Neuron (in vitro differentiated cells): ENCODE results near the gene MDP1.
"Not testable (repeated sequence)": the region's sequence is repeated elsewhere in the genome, so short reads cannot be mapped to it uniquely, and the experiment has no call there.

Experiments used
- H2AFZ ChIP-seq: one replicate; pipeline ENCODE4 v1.6.1; 2013; ENCODE audit warnings: low read depth, mild to moderate bottlenecking, inconsistent platforms, low read length, moderate library complexity
- H3K27me3 ChIP-seq: one replicate; pipeline ENCODE4 v1.6.1; 2013; ENCODE audit warnings: low read length; ENCODE audit not compliant: insufficient read depth
- H3K36me3 ChIP-seq: one replicate; pipeline ENCODE4 v1.6.1; 2013; ENCODE audit warnings: low read length; ENCODE audit not compliant: insufficient read depth
- H3K4me1 ChIP-seq: one replicate; pipeline ENCODE4 v1.6.1; 2013; ENCODE audit warnings: low read length; ENCODE audit not compliant: insufficient read depth
- H3K4me3 ChIP-seq: 2 replicates; pipeline ENCODE4 v1.5.1; 2013; ENCODE audit warnings: mild to moderate bottlenecking, low read length, moderate library complexity
- H3K9me3 ChIP-seq: one replicate; pipeline ENCODE4 v1.6.1; 2013; ENCODE audit warnings: low read length

MDP1 gene

GRCh38 chr14:24232121-24232644, 16.3 kb upstream of the MDP1 start, which contains the start of gene NEDD8:
NEDD8 (minus strand) TSS chr14:24232367; CDS start chr14:24232267, 100 bp downstream.
- no peaks in the 10 kb centered on the region for H3K9me3 ChIP-seq
- peak within 1 kb of the TSS; percentile 67 for H3K4me3 ChIP-seq
- no peaks in the 10 kb centered on the region for H3K27me3 ChIP-seq
- peak within 1 kb of the TSS; percentile 23 for H2AFZ ChIP-seq
- H3K36me3 ChIP-seq = peaks cover 29% of the 10 kb centered on the region
- H3K4me1 ChIP-seq = peaks cover 22% of the 10 kb centered on the region

- H3K4me1 ChIP-seq = peaks cover 22% of the 10 kb centered on the region
- no peaks in the 10 kb centered on the region for H3K27me3 ChIP-seq
- H2AFZ ChIP-seq = peak overlapping the region; percentile 23
- peak overlapping the region; percentile 67 for H3K4me3 ChIP-seq
- H3K9me3 ChIP-seq = no peaks in the 10 kb centered on the region
- H3K36me3 ChIP-seq = peaks cover 24% of the 10 kb centered on the region
These were observed 15.6 kb upstream of the MDP1 start for GRCh38 chr14:24231263-24232120.

- H3K27me3 ChIP-seq = no peaks in the 10 kb centered on the region
- no peak overlapping the region for H3K4me3 ChIP-seq
- peaks cover 20% of the 10 kb centered on the region for H3K4me1 ChIP-seq
- no peaks in the 10 kb centered on the region for H3K9me3 ChIP-seq
- no peak overlapping the region for H2AFZ ChIP-seq
- H3K36me3 ChIP-seq = peaks cover 10% of the 10 kb centered on the region
These were observed 13.0 kb upstream of the MDP1 start for GRCh38 chr14:24228902-24229301.

DNA sequence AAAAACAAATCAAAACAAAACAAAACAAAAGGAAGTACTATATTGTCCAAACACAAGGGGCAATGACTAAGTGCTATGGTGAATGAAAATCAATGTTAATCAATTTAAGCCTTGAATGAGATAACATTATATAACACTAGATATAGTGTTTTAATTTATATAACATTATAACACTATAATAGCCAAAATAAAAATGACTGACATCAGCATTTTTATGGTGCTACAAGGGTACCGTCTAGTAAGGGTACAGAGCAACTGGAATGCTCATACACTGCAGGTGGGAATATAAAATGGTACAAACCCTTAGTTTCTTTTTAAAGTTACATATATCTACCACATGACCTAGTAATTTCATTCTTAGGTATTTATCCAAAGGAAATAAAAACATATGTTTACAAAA, 10.6 kb upstream of the MDP1 start:
- H3K9me3 ChIP-seq = no peaks in the 10 kb centered on the region
- H3K4me1 ChIP-seq = peaks cover 7% of the 10 kb centered on the region
- H3K27me3 ChIP-seq = no peaks in the 10 kb centered on the region
- H3K4me3 ChIP-seq = no peak overlapping the region
- H3K36me3 ChIP-seq = peaks cover 10% of the 10 kb centered on the region
- H2AFZ ChIP-seq = no peak overlapping the region

DNA sequence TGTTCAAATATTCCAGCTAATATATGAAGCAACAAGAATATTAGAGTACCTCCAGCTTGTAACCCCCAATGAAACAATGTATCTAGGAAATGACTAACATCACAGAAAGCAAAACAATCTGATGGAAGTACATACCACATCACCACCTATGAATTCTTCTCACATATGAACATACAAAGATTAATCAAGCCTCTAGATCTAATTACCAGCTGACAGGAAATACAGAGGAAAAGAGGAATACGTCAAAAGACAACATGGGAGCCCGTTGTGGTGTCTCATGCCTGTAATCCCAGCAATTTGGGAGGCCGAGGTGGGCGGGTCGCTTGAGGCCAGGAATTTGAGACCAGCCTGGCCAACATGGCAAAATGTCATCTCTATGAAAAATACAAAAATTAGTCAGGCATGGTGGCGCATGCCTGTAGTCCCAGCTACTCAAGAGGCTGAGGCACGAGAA, 8.8 kb upstream of the MDP1 start:
- Histone ChIP-seq H3K4me1 (no peaks in the 10 kb centered on the region), H3K27me3 (no peaks in the 10 kb centered on the region), H3K9me3 (no peaks in the 10 kb centered on the region), H2AFZ (no peak overlapping the region), H3K4me3 (no peak overlapping the region), H3K36me3 (peaks cover 10% of the 10 kb centered on the region)

- H2AFZ ChIP-seq, H3K27me3 ChIP-seq, H3K9me3 ChIP-seq, H3K4me3 ChIP-seq, H3K4me1 ChIP-seq, H3K36me3 ChIP-seq: not testable (repeated sequence)
These were observed 7.1 kb upstream of the MDP1 start for GRCh38 chr14:24222987-24223386.

- H3K36me3 ChIP-seq = peaks cover 7% of the 10 kb centered on the region
These were observed 3.7 kb upstream of the MDP1 start for GRCh38 chr14:24219521-24219920.

DNA sequence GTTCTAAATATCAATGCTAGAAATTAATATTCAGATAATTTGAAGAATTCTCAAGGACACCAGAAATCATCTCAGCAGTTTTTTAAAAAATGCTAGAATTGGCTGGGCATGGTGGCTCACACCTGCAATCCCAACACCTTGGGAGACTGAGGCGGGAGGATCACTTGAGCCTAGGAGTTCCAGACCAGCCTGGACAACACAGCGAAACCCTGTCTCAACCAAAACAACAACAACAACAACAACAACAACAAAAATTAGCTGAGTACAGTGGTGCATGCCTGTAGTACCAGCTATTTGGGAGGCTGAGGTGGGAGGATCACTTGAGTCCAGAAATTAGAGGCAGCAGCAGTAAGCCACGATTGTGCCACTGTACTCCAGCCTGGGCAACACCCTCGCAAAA, 3.2 kb upstream of the MDP1 start:
- no peaks in the 10 kb centered on the region for H3K27me3 ChIP-seq

More at GRCh38 chr14:24219521-24219920, 3.7 kb upstream of the MDP1 start:
- Histone ChIP-seq H3K27me3 (no peaks in the 10 kb centered on the region), H2AFZ (no peak overlapping the region), H3K4me1 (peaks cover 5% of the 10 kb centered on the region), H3K4me3 (no peak overlapping the region), H3K9me3 (no peaks in the 10 kb centered on the region)

GRCh38 chr14:24216876-24217275, 1.0 kb upstream of the MDP1 start:
- H3K4me3 ChIP-seq, H3K9me3 ChIP-seq, H3K27me3 ChIP-seq, H2AFZ ChIP-seq, H3K36me3 ChIP-seq: not testable (repeated sequence)
- peaks cover 20% of the 10 kb centered on the region for H3K4me1 ChIP-seq

More for the DNA sequence above, 3.2 kb upstream of the MDP1 start:
- Histone ChIP-seq H3K4me1 (peaks cover 9% of the 10 kb centered on the region), H3K36me3 (peaks cover 7% of the 10 kb centered on the region), H3K9me3 (no peaks in the 10 kb centered on the region), H2AFZ (no peak overlapping the region), H3K4me3 (no peak overlapping the region)

GRCh38 chr14:24216345-24216699, 456 bp upstream of the MDP1 start:
- Histone ChIP-seq H3K27me3 (no peaks in the 10 kb centered on the region), H3K4me1 (peaks cover 20% of the 10 kb centered on the region), H3K4me3 (peak overlapping the region; percentile 73), H3K9me3 (no peaks in the 10 kb centered on the region), H2AFZ (no peak overlapping the region), H3K36me3 (peaks cover 12% of the 10 kb centered on the region)

DNA sequence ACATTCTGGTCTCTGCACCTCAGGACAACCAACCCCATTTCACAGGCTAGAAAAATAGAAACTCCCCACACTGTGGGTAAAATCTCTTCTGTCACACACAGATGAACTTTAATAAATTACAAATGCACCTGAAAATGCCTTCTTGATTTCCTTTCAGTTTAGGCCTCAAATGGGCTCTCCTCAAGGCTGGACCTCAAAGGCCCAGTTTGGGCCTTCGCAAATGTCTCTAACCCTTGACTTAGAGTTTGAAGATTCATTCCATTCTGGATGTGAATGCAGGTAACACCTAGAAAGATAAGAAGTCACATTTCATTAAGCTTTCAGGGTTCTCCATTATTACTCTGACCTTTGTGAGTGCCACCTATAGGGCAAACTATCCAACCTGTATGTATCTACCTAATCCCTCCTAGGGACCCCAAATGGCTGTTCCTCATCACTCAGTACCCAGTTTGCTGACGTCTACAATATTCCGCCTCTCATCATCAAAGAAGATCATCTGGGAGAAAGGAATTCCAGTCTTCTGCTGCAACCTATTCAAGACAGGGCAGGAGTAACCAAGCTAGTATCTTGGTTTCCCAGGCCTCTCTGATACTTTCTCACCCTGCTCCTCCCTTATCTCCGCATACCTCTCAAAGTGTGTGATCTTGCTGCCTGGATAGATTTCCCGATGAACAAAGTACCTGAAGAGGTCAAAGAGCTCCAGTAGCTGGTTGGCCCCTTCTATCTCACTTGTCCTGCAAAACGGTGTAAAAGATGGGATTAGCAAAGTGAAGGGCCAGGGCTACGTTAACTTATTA, 1.8 kb downstream of the MDP1 start:
- Histone ChIP-seq H3K4me3 (peak overlapping the region; percentile 78), H2AFZ (no peak overlapping the region), H3K9me3 (no peaks in the 10 kb centered on the region), H3K4me1 (peaks cover 20% of the 10 kb centered on the region), H3K36me3 (peaks cover 30% of the 10 kb centered on the region), H3K27me3 (no peaks in the 10 kb centered on the region)

- Histone ChIP-seq H3K4me3 (peak within 1 kb of the TSS; percentile 78), H2AFZ (peak within 1 kb of the TSS; percentile 21), H3K27me3 (no peaks in the 10 kb centered on the region), H3K9me3 (no peaks in the 10 kb centered on the region), H3K36me3 (peaks cover 35% of the 10 kb centered on the region), H3K4me1 (peaks cover 20% of the 10 kb centered on the region)
These were observed 2.7 kb downstream of the MDP1 start, which contains the start of gene CHMP4A for GRCh38 chr14:24212924-24213865. CHMP4A (minus strand) TSS chr14:24213488; CDS start chr14:24213439, 49 bp downstream.
